22Rv1 (cell line): Measurements from ENCODE around the gene GREB1.

ENCODE experiments used
- H3K27ac ChIP-seq: fragments of 450-650 bp; 2 replicates; pipeline ENCODE4 v1.5.1; 2017
- CTCF ChIP-seq: fragments of 450-650 bp; IDR thresholded peaks from 2 replicates; pipeline ENCODE4 v1.5.1; 2017; ENCODE audit warnings: mild to moderate bottlenecking
- ZFX ChIP-seq: fragments of 450-650 bp; IDR thresholded peaks from 2 replicates; pipeline ENCODE4 v1.6.1; 2017; ENCODE audit warnings: antibody characterized with exemption, borderline replicate concordance

GREB1 gene

GRCh38 chr2:11582612-11582861, 48.7 kb downstream of the GREB1 start:
- TF ChIP-seq CTCF (no peak), ZFX (no peak)
- H3K27ac ChIP-seq, result no peak overlapping the region

GRCh38 chr2:11582862-11583752, 49.3 kb downstream of the GREB1 start:
- TF ChIP-seq CTCF (peak; percentile 93), ZFX (no peak)
- H3K27ac ChIP-seq, result no peak overlapping the region

- TF ChIP-seq CTCF (peak; percentile 88), ZFX (no peak)
- no peak overlapping the region for H3K27ac ChIP-seq
Observed at GRCh38 chr2:11583840-11584524, 50.1 kb downstream of the GREB1 start.

- TF ChIP-seq CTCF (peak; percentile 49), ZFX (no peak)
- no peak overlapping the region for H3K27ac ChIP-seq
Observed at GRCh38 chr2:11584525-11585056, 50.7 kb downstream of the GREB1 start.

GRCh38 chr2:11585071-11585470, 51.2 kb downstream of the GREB1 start:
- TF ChIP-seq ZFX (no peak), CTCF (no peak)

GRCh38 chr2:11588228-11589110, 54.6 kb downstream of the GREB1 start:
- H3K27ac ChIP-seq, result no peak overlapping the region
- TF ChIP-seq ZFX (no peak), CTCF (no peak)

More at GRCh38 chr2:11585071-11585470, 51.2 kb downstream of the GREB1 start:
- H3K27ac ChIP-seq, result no peak overlapping the region
